ENCODE results near the gene CRLF3. TPM values are rescaled to one million over a fixed set of nuclear protein-coding genes. Genes with fewer than 3 reads are reported as not detected.

The CRLF3 gene
- total RNA-seq, 2 donors from 2014 or later = 12.0 to 18.0 TPM

DNA sequence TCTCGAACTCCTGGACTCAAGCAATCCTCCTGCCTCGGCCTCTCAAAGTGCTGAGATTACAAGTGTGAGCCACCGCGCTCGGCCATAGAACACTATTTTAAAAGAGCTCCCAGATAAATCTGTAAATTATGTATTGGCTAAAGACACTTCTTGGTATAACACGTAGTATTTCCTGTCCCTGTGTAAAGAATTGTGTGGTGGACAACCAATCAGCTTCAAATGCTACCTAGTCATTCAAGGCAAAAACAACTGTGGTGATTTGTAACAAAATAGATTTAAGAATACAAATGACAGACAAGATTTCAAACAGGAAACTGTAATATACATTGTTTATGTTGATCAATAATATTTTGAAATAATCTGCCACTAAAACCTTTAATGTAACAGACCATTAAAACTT is 14.6 kb downstream of the CRLF3 start:
- intact Hi-C loops (cut with DNase I) = no loop called here
- peak overlapping the region; percentile 28 for H3K27ac ChIP-seq
- no peaks in the 10 kb centered on the region for H3K9me3 ChIP-seq
- no peak overlapping the region for H3K4me3 ChIP-seq
- H3K27me3 ChIP-seq = no peaks in the 10 kb centered on the region
- no peaks in the 10 kb centered on the region for H3K36me3 ChIP-seq
- DNase-seq = no peak
- H3K9ac ChIP-seq (ENCODE audit: low read depth in 2 of 2, low read length in 2 of 2) = no peak overlapping the region
- no peak for TF ChIP-seq CTCF (IDR thresholded peaks at IDR 0.05)
- no peaks in the 10 kb centered on the region for H3K4me1 ChIP-seq

GRCh38 chr17:30808785-30809286 is 15.7 kb downstream of the CRLF3 start:
- H3K9ac ChIP-seq (ENCODE audit: low read depth in 2 of 2, low read length in 2 of 2) = no peak overlapping the region
- intact Hi-C loops (cut with DNase I) = no loop called here
- DNase-seq = no peak
- H3K9me3 ChIP-seq = no peaks in the 10 kb centered on the region
- no peak for TF ChIP-seq CTCF (IDR thresholded peaks at IDR 0.05)
- no peaks in the 10 kb centered on the region for H3K27me3 ChIP-seq
- H3K36me3 ChIP-seq = no peaks in the 10 kb centered on the region
- peak overlapping the region; percentile 28 for H3K27ac ChIP-seq
- H3K4me1 ChIP-seq = no peaks in the 10 kb centered on the region
- no peak overlapping the region for H3K4me3 ChIP-seq

- Histone ChIP-seq H3K27me3 (no peaks in the 10 kb centered on the region), H3K9me3 (no peaks in the 10 kb centered on the region), H3K4me1 (no peaks in the 10 kb centered on the region), H3K4me3 (no peak overlapping the region), H3K27ac (no peak overlapping the region), H3K9ac (ENCODE audit: low read depth in 2 of 2, low read length in 2 of 2) (no peak overlapping the region), H3K36me3 (no peaks in the 10 kb centered on the region)
- intact Hi-C loops (cut with DNase I) = no loop called here
- no peak for TF ChIP-seq CTCF (IDR thresholded peaks at IDR 0.05)
- no peak for DNase-seq
Observed at GRCh38 chr17:30807896-30808295, 16.6 kb downstream of the CRLF3 start.

DNA sequence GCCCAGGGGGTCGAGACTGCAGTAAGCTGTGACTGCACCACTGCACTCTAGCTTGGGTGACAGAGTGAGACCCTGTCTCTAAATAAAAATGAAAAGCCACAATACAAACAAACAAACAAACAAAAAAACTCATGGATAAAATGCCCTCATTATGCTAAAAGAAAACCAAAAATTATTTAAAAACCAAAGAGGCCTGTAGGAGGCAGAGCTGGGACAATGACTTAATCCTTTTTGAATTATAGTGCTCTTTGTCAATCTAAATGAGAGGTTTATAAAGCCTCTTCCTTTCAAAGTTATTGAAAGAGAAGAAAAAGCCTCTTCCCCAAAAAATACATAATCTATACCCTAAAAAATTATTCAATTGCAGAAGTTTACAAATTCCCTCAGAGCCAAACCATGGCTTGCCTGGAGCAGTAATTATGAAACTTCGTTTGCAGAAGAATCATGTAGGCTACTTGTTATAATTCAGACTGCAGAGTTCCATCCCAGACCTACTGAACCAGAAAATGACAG is 18.5 kb downstream of the CRLF3 start:
- Histone ChIP-seq H3K4me3 (no peak overlapping the region), H3K27me3 (no peaks in the 10 kb centered on the region), H3K36me3 (no peaks in the 10 kb centered on the region), H3K27ac (no peak overlapping the region), H3K9me3 (no peaks in the 10 kb centered on the region), H3K4me1 (no peaks in the 10 kb centered on the region), H3K9ac (ENCODE audit: low read depth in 2 of 2, low read length in 2 of 2) (no peak overlapping the region)
- TF ChIP-seq CTCF (IDR thresholded peaks at IDR 0.05) = no peak
- DNase-seq = no peak
- intact Hi-C loops (cut with DNase I) = no loop called here

DNA sequence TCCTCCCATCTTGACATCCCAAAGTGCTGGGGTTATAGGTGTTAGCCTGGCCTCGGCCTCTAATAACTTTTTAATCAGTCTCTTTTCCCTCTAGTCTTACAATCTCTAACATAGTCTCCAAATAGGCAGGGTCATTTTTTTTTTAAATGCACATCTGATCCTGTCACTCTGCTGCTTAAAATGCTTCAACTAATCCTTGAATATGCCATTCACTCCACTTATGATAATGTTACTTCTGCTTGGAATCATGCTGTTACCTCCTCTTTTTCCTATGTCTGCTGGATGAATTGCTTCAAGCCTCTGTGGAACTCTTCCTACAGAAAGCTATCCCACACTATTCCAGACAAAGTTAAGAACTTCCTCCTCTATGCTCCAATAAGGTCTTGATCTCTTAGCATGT is 22.8 kb downstream of the CRLF3 start:
- Histone ChIP-seq H3K4me3 (no peak overlapping the region), H3K9me3 (no peaks in the 10 kb centered on the region), H3K27ac (no peak overlapping the region), H3K4me1 (no peaks in the 10 kb centered on the region), H3K9ac (ENCODE audit: low read depth in 2 of 2, low read length in 2 of 2) (no peak overlapping the region), H3K27me3 (no peaks in the 10 kb centered on the region), H3K36me3 (no peaks in the 10 kb centered on the region)
- TF ChIP-seq CTCF (IDR thresholded peaks at IDR 0.05) = no peak
- intact Hi-C loops (cut with DNase I) = no loop called here
- no peak for DNase-seq
